Peyer's patch (tissue), 4 donors: ENCODE data around the gene GSTT4.
"Not testable (repeated sequence)": the region's sequence is repeated elsewhere in the genome, so short reads cannot be mapped to it uniquely, and the experiment has no call there.

Source experiments
- CTCF ChIP-seq, 6 experiments: fragments of 450-650 bp in 4 of 6; fragments of 200-600 bp in 2 of 6; sonication (generic) in 1 of 6; IDR thresholded peaks; one replicate each; pipeline ENCODE4 v1.5.1; 2017 to 2019; ENCODE audit warnings: antibody characterized with exemption in 6 of 6, mild to moderate bottlenecking in 3 of 6, moderate library complexity in 1 of 6
- POLR2A ChIP-seq, 2 donors: fragments of 450-650 bp; IDR thresholded peaks; one replicate each; pipeline ENCODE4 v1.5.1; 2017; ENCODE audit warnings: antibody characterized with exemption in 2 of 2, mild to moderate bottlenecking in 2 of 2, moderate library complexity in 2 of 2

GRCh38 chr22:23951383-23951782, 53.9 kb downstream of the GSTT4 start:
- TF ChIP-seq CTCF, POLR2A (IDR thresholded peaks at IDR 0.05): not testable (repeated sequence)
